Peyer's patch (tissue), 4 donors: Measurements from ENCODE around the gene IRF9.

ENCODE experiments used
- CTCF ChIP-seq, 6 experiments: fragments of 450-650 bp in 4 of 6; fragments of 200-600 bp in 2 of 6; sonication (generic) in 1 of 6; IDR thresholded peaks; one replicate each; pipeline ENCODE4 v1.5.1; 2017 to 2019; ENCODE audit warnings: antibody characterized with exemption in 6 of 6, mild to moderate bottlenecking in 3 of 6, moderate library complexity in 1 of 6
- POLR2A ChIP-seq, 2 donors: fragments of 450-650 bp; IDR thresholded peaks; one replicate each; pipeline ENCODE4 v1.5.1; 2017; ENCODE audit warnings: antibody characterized with exemption in 2 of 2, mild to moderate bottlenecking in 2 of 2, moderate library complexity in 2 of 2

- TF ChIP-seq CTCF (IDR thresholded peaks at IDR 0.05) (no peak), POLR2A (IDR thresholded peaks at IDR 0.05) (no peak)
Measured at GRCh38 chr14:24182110-24182882, 21.2 kb downstream of the IRF9 start.
